H9 (cell line): Measurements from ENCODE around the gene SCYGR1. TPM values are rescaled to one million over a fixed set of nuclear protein-coding genes. Genes with fewer than 3 reads are reported as not detected.

Experiments used
- DNase-seq: peaks from one replicate; pipeline ENCODE4 v3.0.0-alpha.2; 2017
- H2AFZ ChIP-seq: one replicate; pipeline ENCODE4 v1.6.1; 2013; ENCODE audit warnings: mild to moderate bottlenecking, low read length, control low read depth, moderate library complexity
- H2AK5ac ChIP-seq: 2 replicates; pipeline ENCODE4 v1.6.1; 2013; ENCODE audit warnings: low read length, control low read depth, mixed read lengths; ENCODE audit not compliant: insufficient read length
- H2BK120ac ChIP-seq: one replicate; pipeline ENCODE4 v1.6.1; 2013; ENCODE audit warnings: low read depth, mild to moderate bottlenecking, low read length, control low read depth, inconsistent platforms; ENCODE audit not compliant: poor library complexity, severe bottlenecking
- H2BK12ac ChIP-seq: 2 replicates; pipeline ENCODE4 v1.6.1; 2013; ENCODE audit warnings: low read length, control low read depth, mixed read lengths, low read depth; ENCODE audit not compliant: insufficient read length
- H2BK15ac ChIP-seq: 2 replicates; pipeline ENCODE4 v1.6.1; 2013; ENCODE audit warnings: low read depth, low read length, control low read depth
- H2BK20ac ChIP-seq: one replicate; pipeline ENCODE4 v1.6.1; 2013; ENCODE audit warnings: low read depth, mild to moderate bottlenecking, low read length, control low read depth, inconsistent platforms; ENCODE audit not compliant: poor library complexity, severe bottlenecking
- H2BK5ac ChIP-seq: 2 replicates; pipeline ENCODE4 v1.6.1; 2013; ENCODE audit warnings: low read length, control low read depth, mixed read lengths; ENCODE audit not compliant: insufficient read length
- H3K14ac ChIP-seq: 2 replicates; pipeline ENCODE4 v1.6.1; 2013; ENCODE audit warnings: low read length, control low read depth; ENCODE audit not compliant: insufficient read depth
- H3K18ac ChIP-seq: 2 replicates; pipeline ENCODE4 v1.6.1; 2013; ENCODE audit warnings: low read depth, mild to moderate bottlenecking, mixed read lengths, low read length, control low read depth; ENCODE audit not compliant: insufficient read length
- H3K23ac ChIP-seq: 2 replicates; pipeline ENCODE4 v1.6.1; 2013; ENCODE audit warnings: low read length, control low read depth, mixed read lengths, low read depth; ENCODE audit not compliant: insufficient read length
- H3K23me2 ChIP-seq: 2 replicates; pipeline ENCODE4 v1.6.1; 2013; ENCODE audit warnings: low read depth, mild to moderate bottlenecking, mixed read lengths, low read length, control low read depth; ENCODE audit not compliant: insufficient read length, poor library complexity, severe bottlenecking
- H3K27ac ChIP-seq: 2 replicates; pipeline ENCODE4 v1.5.1; 2013; ENCODE audit warnings: low read length, control low read depth, mixed read lengths, low read depth; ENCODE audit not compliant: insufficient read length
- H3K27me3 ChIP-seq: 2 replicates; pipeline ENCODE4 v1.6.1; 2013; ENCODE audit warnings: low read length, control low read depth, inconsistent platforms; ENCODE audit not compliant: insufficient read depth
- H3K4ac ChIP-seq: 2 replicates; pipeline ENCODE4 v1.6.1; 2013; ENCODE audit warnings: low read depth, mild to moderate bottlenecking, control low read depth, inconsistent platforms, low read length, moderate library complexity
- H3K4me1 ChIP-seq: 2 replicates; pipeline ENCODE4 v1.6.1; 2013; ENCODE audit warnings: low read length, control low read depth, inconsistent platforms; ENCODE audit not compliant: insufficient read depth
- H3K4me2 ChIP-seq: 2 replicates; pipeline ENCODE4 v1.6.1; 2013; ENCODE audit warnings: low read length, control low read depth, mixed read lengths; ENCODE audit not compliant: insufficient read length, insufficient read depth
- H3K56ac ChIP-seq: 2 replicates; pipeline ENCODE4 v1.6.1; 2013; ENCODE audit warnings: low read depth, mild to moderate bottlenecking, mixed read lengths, low read length, control low read depth; ENCODE audit not compliant: insufficient read length
- H3K79me1 ChIP-seq: 2 replicates; pipeline ENCODE4 v1.6.1; 2013; ENCODE audit warnings: low read depth, mild to moderate bottlenecking, moderate library complexity, low read length, control low read depth, inconsistent platforms; ENCODE audit not compliant: insufficient read depth, poor library complexity, severe bottlenecking
- H3K79me2 ChIP-seq: 2 replicates; pipeline ENCODE4 v1.6.1; 2013; ENCODE audit warnings: low read length, control low read depth, inconsistent platforms; ENCODE audit not compliant: insufficient read depth
- H3K9ac ChIP-seq: 2 replicates; pipeline ENCODE4 v1.6.1; 2013; ENCODE audit warnings: low read length, control low read depth, mixed read lengths; ENCODE audit not compliant: insufficient read length; ENCODE audit errors: extremely low read depth
- H3K9me3 ChIP-seq: one replicate; pipeline ENCODE4 v1.6.1; 2013; ENCODE audit warnings: low read depth, low read length, inconsistent platforms; ENCODE audit not compliant: control insufficient read depth
- H3T11ph ChIP-seq: one replicate; pipeline ENCODE4 v1.6.1; 2013; ENCODE audit warnings: mild to moderate bottlenecking, low read length, control low read depth, inconsistent platforms
- H4K20me1 ChIP-seq: one replicate; pipeline ENCODE4 v1.6.1; 2013; ENCODE audit not compliant: control insufficient read depth, insufficient read length, insufficient read depth
- H4K5ac ChIP-seq: 2 replicates; pipeline ENCODE4 v1.6.1; 2013; ENCODE audit warnings: low read depth, mild to moderate bottlenecking, mixed read lengths, low read length, control low read depth; ENCODE audit not compliant: insufficient read length
- H4K8ac ChIP-seq: replicated peaks from 2 replicates; pipeline ENCODE4 v1.6.1; 2013; ENCODE audit warnings: low read length, control low read depth, mixed read lengths, low read depth; ENCODE audit not compliant: insufficient read length
- H4K91ac ChIP-seq: 2 replicates; pipeline ENCODE4 v1.6.1; 2013; ENCODE audit warnings: low read depth, mild to moderate bottlenecking, moderate library complexity, mixed read lengths, low read length, control low read depth; ENCODE audit not compliant: insufficient read length
- H3K27ac Mint-ChIP-seq, 3 experiments: 2 replicates in 2 of 3; 3 replicates in 1 of 3; pipeline ENCODE4 v1.8.0; 2020 to 2021; ENCODE audit warnings: mixed read lengths in 3 of 3, mild to moderate bottlenecking in 1 of 3, moderate library complexity in 1 of 3
- H3K27me3 Mint-ChIP-seq: 2 replicates; pipeline ENCODE4 v1.8.0; 2021; ENCODE audit warnings: low read depth, mild to moderate bottlenecking, moderate library complexity, mixed read lengths
- H3K36me3 Mint-ChIP-seq, 3 experiments: 2 replicates in 2 of 3; 3 replicates in 1 of 3; pipeline ENCODE4 v1.8.0; 2020 to 2021; ENCODE audit warnings: low read depth in 3 of 3, mixed read lengths in 3 of 3; ENCODE audit not compliant: insufficient read depth in 1 of 3
- H3K4me1 Mint-ChIP-seq, 2 experiments: 2 replicates each; pipeline ENCODE4 v1.8.0; 2020; ENCODE audit warnings: mixed read lengths in 2 of 2
- H3K4me3 Mint-ChIP-seq, 2 experiments: 2 replicates in 1 of 2; 3 replicates in 1 of 2; pipeline ENCODE4 v1.8.0; 2020 to 2021; ENCODE audit warnings: mild to moderate bottlenecking in 2 of 2, mixed read lengths in 2 of 2, moderate library complexity in 1 of 2
- H3K9me3 Mint-ChIP-seq, 2 experiments: 2 replicates in 1 of 2; 3 replicates in 1 of 2; pipeline ENCODE4 v1.8.0; 2020; ENCODE audit warnings: mild to moderate bottlenecking in 2 of 2, mixed read lengths in 2 of 2, moderate library complexity in 1 of 2
- WGBS: extraction: QIAGEN DNeasy Blood & Tissue Kit; methylation state at CpG from one replicate; pipeline ENCODE4 v1.1.7; 2013; ENCODE audit warnings: missing lambda C conversion rate, low lambda C conversion rate, mixed read lengths; ENCODE audit not compliant: insufficient read length; ENCODE audit errors: extremely low coverage; 5-methylcytosine and 5-hydroxymethylcytosine counted together
- total RNA-seq: library from RNA; stranded (reverse); gene quantifications from 2 replicates; pipeline ENCODE4 v1.2.1, GENCODE V29; 2021
- TF ChIP-seq, protein P1 (sequence below): fragments of 200-600 bp; sonication (generic); conservative IDR thresholded peaks from 3 replicates; pipeline ENCODE4 v1.8.0; 2021; ENCODE audit warnings: antibody characterized with exemption, mild to moderate bottlenecking

Gene SCYGR1
- total RNA-seq, 1 experiment from 2014 or later: not detected

DNA sequence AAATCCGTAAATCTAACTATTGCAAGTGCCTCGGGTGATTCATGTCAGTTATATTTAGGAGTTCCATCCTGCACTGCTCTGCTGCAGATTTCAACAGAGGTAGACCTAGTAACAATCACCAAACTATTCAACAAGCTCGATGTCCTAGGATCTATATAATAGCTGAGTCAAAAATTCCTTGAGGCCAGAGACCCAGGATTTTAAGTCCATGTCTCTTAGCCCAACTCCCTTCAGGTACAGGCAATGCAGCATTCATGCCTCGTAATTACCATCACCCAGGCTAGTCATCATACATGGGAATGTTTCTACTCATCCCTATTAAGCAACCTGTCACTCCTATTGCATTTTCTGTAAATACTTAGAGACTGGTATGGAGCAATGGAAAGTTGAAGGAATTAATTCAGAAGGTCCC, 9.4 kb downstream of the SCYGR1 start:
- Histone ChIP-seq H3K79me2 (no peaks in the 10 kb centered on the region), H2AK5ac (no peak overlapping the region), H4K20me1 (no peaks in the 10 kb centered on the region), H3K27me3 (no peaks in the 10 kb centered on the region), H3K23ac (no peak overlapping the region), H4K5ac (no peak overlapping the region), H4K8ac (no peak overlapping the region), H2BK15ac (no peak overlapping the region), H4K91ac (no peak overlapping the region), H3K14ac (no peak overlapping the region), H2AFZ (no peak overlapping the region), H3K9me3 (no peaks in the 10 kb centered on the region), H3T11ph (no peak overlapping the region), H3K56ac (no peak overlapping the region), H2BK5ac (no peak overlapping the region), H2BK120ac (no peak overlapping the region), H3K27ac (no peak overlapping the region), H2BK12ac (no peak overlapping the region), H3K18ac (no peak overlapping the region), H3K23me2 (no peaks in the 10 kb centered on the region), H3K4me2 (no peak overlapping the region), H2BK20ac (no peak overlapping the region), H3K9ac (no peak overlapping the region), H3K79me1 (no peaks in the 10 kb centered on the region), H3K4me1 (no peaks in the 10 kb centered on the region), H3K4ac (no peak overlapping the region)
- H3K4me1 Mint-ChIP-seq: peaks cover 10 to 12% of the 10 kb centered on the region in 2 experiments
- H3K27me3 Mint-ChIP-seq: no peaks in the 10 kb centered on the region
- TF ChIP-seq, protein P1, sequence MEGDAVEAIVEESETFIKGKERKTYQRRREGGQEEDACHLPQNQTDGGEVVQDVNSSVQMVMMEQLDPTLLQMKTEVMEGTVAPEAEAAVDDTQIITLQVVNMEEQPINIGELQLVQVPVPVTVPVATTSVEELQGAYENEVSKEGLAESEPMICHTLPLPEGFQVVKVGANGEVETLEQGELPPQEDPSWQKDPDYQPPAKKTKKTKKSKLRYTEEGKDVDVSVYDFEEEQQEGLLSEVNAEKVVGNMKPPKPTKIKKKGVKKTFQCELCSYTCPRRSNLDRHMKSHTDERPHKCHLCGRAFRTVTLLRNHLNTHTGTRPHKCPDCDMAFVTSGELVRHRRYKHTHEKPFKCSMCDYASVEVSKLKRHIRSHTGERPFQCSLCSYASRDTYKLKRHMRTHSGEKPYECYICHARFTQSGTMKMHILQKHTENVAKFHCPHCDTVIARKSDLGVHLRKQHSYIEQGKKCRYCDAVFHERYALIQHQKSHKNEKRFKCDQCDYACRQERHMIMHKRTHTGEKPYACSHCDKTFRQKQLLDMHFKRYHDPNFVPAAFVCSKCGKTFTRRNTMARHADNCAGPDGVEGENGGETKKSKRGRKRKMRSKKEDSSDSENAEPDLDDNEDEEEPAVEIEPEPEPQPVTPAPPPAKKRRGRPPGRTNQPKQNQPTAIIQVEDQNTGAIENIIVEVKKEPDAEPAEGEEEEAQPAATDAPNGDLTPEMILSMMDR: no peak
- no peaks in the 10 kb centered on the region for H3K9me3 Mint-ChIP-seq
- H3K27ac Mint-ChIP-seq: no peak overlapping the region; a peak in 1 of 7 replicates
- no CpG with 5 or more reads among the region's 4 CpGs for WGBS
- H3K36me3 Mint-ChIP-seq: no peaks in the 10 kb centered on the region
- H3K4me3 Mint-ChIP-seq: no peak overlapping the region
- no peak for DNase-seq
